ENCODE data around the gene SMC1A. TPM values are rescaled to one million over a fixed set of nuclear protein-coding genes. Genes with fewer than 3 reads are reported as not detected.
A peak's percentile ranks its signal among the peaks of the same experiment; 100 is the strongest.
"Not testable (repeated sequence)": the region's sequence is repeated elsewhere in the genome, so short reads cannot be mapped to it uniquely, and the experiment has no call there.

The SMC1A gene
- total RNA-seq = 10 to 100 TPM; 32.8 to 52.0 (median 36.5) TPM

GRCh38 chrX:53422086-53422860 is at the start of gene SMC1A:
Gene SMC1A (minus strand): TSS chrX:53422654. CDS start chrX:53422600, 54 bp downstream.
- intact Hi-C loops (cut with DNase I) = loop anchor here (10.0 kb wide), 1 partner anchor 197 kb away; the partner anchor contains the start of gene KDM5C
- TF ChIP-seq POLR2AphosphoS5 (IDR thresholded peaks at IDR 0.05) = peak; percentile 86 to 90
- TF ChIP-seq, protein P1, sequence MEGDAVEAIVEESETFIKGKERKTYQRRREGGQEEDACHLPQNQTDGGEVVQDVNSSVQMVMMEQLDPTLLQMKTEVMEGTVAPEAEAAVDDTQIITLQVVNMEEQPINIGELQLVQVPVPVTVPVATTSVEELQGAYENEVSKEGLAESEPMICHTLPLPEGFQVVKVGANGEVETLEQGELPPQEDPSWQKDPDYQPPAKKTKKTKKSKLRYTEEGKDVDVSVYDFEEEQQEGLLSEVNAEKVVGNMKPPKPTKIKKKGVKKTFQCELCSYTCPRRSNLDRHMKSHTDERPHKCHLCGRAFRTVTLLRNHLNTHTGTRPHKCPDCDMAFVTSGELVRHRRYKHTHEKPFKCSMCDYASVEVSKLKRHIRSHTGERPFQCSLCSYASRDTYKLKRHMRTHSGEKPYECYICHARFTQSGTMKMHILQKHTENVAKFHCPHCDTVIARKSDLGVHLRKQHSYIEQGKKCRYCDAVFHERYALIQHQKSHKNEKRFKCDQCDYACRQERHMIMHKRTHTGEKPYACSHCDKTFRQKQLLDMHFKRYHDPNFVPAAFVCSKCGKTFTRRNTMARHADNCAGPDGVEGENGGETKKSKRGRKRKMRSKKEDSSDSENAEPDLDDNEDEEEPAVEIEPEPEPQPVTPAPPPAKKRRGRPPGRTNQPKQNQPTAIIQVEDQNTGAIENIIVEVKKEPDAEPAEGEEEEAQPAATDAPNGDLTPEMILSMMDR (IDR thresholded peaks at IDR 0.05) = no peak
- TF ChIP-seq POLR2A (IDR thresholded peaks at IDR 0.05; ENCODE audit: low read depth) = peak; percentile 6
- TF ChIP-seq EP300 (IDR thresholded peaks at IDR 0.05) = no peak
- Histone ChIP-seq H3K4me3 (peak within 1 kb of the TSS; percentile 62 to 94 (median 68)), H3K4me1 (peaks cover 15 to 28% (median 24%) of the 10 kb centered on the region in 4 donors), H3K9me3 (no peaks in the 10 kb centered on the region), H3K27ac (replicated peaks in 1 of 4) (peak within 1 kb of the TSS; percentile 87 to 94 (median 90)), H3K36me3 (no peaks in the 10 kb centered on the region), H3K27me3 (no peaks in the 10 kb centered on the region)
- WGBS = under 1% methylated on average over 27 of the region's 75 CpGs
- peak; percentile 96 for DNase-seq (ENCODE audit: extremely low spot score)

- no peak for DNase-seq (ENCODE audit: extremely low spot score)
- intact Hi-C loops (cut with DNase I) = no loop called here
- H3K27me3 ChIP-seq = peaks cover 0 to 5% (median 0%) of the 10 kb centered on the region in 4 donors
- H3K4me1 ChIP-seq = no peaks in the 10 kb centered on the region
- TF ChIP-seq EP300 (IDR thresholded peaks at IDR 0.05) (no peak), POLR2A (IDR thresholded peaks at IDR 0.05; ENCODE audit: low read depth) (no peak), POLR2AphosphoS5 (IDR thresholded peaks at IDR 0.05) (no peak)
- TF ChIP-seq, protein P1 (IDR thresholded peaks at IDR 0.05) = no peak
- H3K27ac ChIP-seq (replicated peaks in 1 of 4) = no peak overlapping the region
- 62% methylated on average over 3 of the region's 3 CpGs for WGBS
- H3K36me3 ChIP-seq = no peaks in the 10 kb centered on the region
- no peak overlapping the region for H3K4me3 ChIP-seq
- no peaks in the 10 kb centered on the region for H3K9me3 ChIP-seq
Measured at GRCh38 chrX:53471346-53471745, 48.9 kb upstream of the SMC1A start.

DNA sequence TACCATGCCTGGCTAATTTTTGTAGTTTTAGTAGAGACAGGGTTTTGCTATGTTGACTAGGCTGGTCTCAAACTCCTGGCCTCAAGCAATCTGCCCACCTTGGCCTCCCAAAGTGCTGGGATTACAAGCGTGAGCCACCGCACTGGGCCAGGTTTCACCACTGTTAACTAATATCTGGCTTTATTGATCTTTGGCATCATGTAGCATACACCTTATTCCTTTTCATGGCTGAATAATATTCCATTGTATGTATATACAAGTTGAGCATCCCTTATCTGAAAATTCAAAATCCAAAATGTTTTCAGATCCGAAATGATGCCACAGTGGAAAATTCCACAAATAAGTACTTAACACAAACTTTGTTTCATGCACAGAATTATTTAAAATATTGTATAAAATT is 46.2 kb upstream of the SMC1A start:
- 95% methylated on average over 3 of the region's 3 CpGs for WGBS
- DNase-seq (ENCODE audit: extremely low spot score); intact Hi-C loops (cut with DNase I); H3K27ac ChIP-seq (replicated peaks in 1 of 4); H3K27me3 ChIP-seq; H3K4me1 ChIP-seq; H3K4me3 ChIP-seq; H3K36me3 ChIP-seq; H3K9me3 ChIP-seq: not testable (repeated sequence)

DNA sequence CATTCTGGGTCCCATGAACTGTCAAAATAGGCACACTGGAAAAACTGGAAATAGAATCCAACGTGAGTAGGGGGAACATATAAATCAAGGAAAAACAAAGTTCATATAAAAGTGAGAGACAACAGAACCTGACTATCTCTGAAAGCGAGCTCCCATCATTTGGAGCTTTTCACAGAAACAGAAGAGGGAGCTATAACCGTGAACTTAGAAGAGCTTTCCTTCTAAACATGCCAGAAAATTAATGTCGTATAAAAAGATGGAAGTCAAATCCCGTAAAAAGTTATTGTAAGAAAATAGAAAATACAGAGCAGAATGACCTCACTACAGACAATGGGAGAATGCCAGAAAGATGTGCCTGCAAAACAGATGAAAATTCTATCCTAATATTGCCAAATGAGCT is 35.6 kb upstream of the SMC1A start:
- WGBS = 47% methylated on average over 5 of the region's 5 CpGs
- TF ChIP-seq EP300 (IDR thresholded peaks at IDR 0.05) (no peak), POLR2AphosphoS5 (IDR thresholded peaks at IDR 0.05) (no peak), POLR2A (IDR thresholded peaks at IDR 0.05; ENCODE audit: low read depth) (no peak)
- TF ChIP-seq, protein P1 (IDR thresholded peaks at IDR 0.05) = no peak

DNA sequence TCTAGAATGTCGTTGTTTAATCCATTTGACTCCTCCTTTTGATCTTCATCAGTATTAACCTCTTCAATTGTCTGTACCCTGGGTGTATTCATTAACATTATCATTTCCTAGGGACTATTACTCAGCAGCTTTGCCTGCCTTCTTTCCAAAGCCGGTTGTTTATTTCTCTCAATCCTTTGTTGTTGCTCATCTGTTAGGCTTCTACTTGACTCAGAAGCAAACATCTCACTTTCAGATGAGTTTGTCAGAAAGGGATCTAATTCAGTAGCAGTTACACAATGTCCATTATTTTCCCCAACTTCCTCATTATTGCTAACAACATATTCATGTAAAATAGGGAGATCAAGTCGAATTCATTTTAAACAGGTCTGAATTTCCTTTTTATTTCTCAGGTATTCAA is 33.8 kb upstream of the SMC1A start:
- TF ChIP-seq EP300 (IDR thresholded peaks at IDR 0.05) = no peak
- TF ChIP-seq, protein P1 (IDR thresholded peaks at IDR 0.05) = no peak
- no peak for TF ChIP-seq POLR2A (IDR thresholded peaks at IDR 0.05; ENCODE audit: low read depth)
- no peak for TF ChIP-seq POLR2AphosphoS5 (IDR thresholded peaks at IDR 0.05)
- H3K27ac ChIP-seq (replicated peaks in 1 of 4) = no peak overlapping the region
- no peaks in the 10 kb centered on the region for H3K9me3 ChIP-seq
- DNase-seq (ENCODE audit: extremely low spot score) = no peak
- H3K4me3 ChIP-seq = no peak overlapping the region
- H3K27me3 ChIP-seq = peaks cover 0 to 7% (median 0%) of the 10 kb centered on the region in 4 donors
- WGBS = 51% methylated on average over 3 of the region's 3 CpGs
- intact Hi-C loops (cut with DNase I) = no loop called here
- no peaks in the 10 kb centered on the region for H3K36me3 ChIP-seq
- H3K4me1 ChIP-seq = no peaks in the 10 kb centered on the region

More for the DNA sequence above, 35.6 kb upstream of the SMC1A start:
- Histone ChIP-seq H3K4me1 (no peaks in the 10 kb centered on the region), H3K27me3 (peaks cover 0 to 7% (median 0%) of the 10 kb centered on the region in 4 donors), H3K27ac (replicated peaks in 1 of 4) (no peak overlapping the region), H3K36me3 (no peaks in the 10 kb centered on the region), H3K9me3 (no peaks in the 10 kb centered on the region), H3K4me3 (no peak overlapping the region)
- intact Hi-C loops (cut with DNase I) = no loop called here
- DNase-seq (ENCODE audit: extremely low spot score) = no peak

All from esophagus muscularis mucosa (tissue), 4 donors.